Testis (tissue), 2 donors: ENCODE measurements around the gene UBE2D4.
"Not testable (repeated sequence)": the region's sequence is repeated elsewhere in the genome, so short reads cannot be mapped to it uniquely, and the experiment has no call there.

Experiments
- CTCF ChIP-seq, 3 experiments: fragments of 450-650 bp in 2 of 3; fragments of 200-600 bp in 1 of 3; sonication (generic) in 1 of 3; IDR thresholded peaks; one replicate each; pipeline ENCODE4 v1.5.1; 2016 to 2019; ENCODE audit warnings: antibody characterized with exemption in 3 of 3, mild to moderate bottlenecking in 2 of 3, moderate library complexity in 1 of 3
- POLR2A ChIP-seq: fragments of 450-650 bp; IDR thresholded peaks from one replicate; pipeline ENCODE4 v1.6.1; 2017; ENCODE audit warnings: antibody characterized with exemption, mild to moderate bottlenecking, moderate library complexity

GRCh38 chr7:43898571-43898970, 27.7 kb upstream of the UBE2D4 start:
- not testable (repeated sequence) for TF ChIP-seq CTCF (IDR thresholded peaks at IDR 0.05); POLR2A
